ENCODE results near the gene PIEZO2. TPM values are rescaled to one million over a fixed set of nuclear protein-coding genes. Genes with fewer than 3 reads are reported as not detected.

PIEZO2 gene
- total RNA-seq, 1 experiment from 2014 or later, result 5.5 TPM

DNA sequence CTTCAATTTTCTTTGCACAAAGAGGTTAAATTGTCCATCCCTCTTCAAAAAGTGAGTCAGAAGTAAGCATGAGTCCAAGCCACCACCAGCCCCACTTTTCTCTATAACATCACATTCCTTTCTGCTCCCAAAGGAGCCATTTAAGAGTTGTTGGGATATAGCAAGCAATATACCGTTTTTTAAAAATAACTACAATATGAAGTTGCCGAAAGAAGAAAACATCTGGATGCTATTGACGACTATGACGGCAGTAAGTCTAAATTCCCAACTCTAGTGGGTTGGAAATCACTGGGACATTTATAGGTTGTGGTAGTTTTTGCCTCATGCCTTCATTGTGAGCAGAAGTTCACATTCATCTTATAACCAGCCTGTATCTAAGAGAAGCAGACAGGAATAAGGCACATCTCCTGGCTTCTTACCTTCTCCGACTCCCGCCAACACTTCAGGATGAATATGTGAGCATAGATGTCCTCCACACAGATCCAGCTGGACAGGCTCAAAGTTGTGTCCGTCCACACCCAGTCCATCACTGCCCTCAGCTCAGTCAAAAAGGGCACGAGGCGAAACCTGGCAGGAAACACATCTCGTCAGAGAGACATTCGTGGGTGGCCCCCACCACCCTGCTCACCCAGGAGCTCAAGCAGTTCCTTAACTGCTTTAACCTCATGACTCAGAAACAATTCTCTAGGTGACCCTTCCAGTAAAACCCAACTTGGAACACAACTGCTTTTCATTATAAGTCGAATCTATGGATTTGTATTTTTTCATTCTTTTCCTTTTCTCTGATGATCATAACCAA is 459.9 kb downstream of the PIEZO2 start:
- intact Hi-C loops (cut with micrococcal nuclease; ENCODE audit: unreplicated experiment), result no loop called here
- no peaks in the 10 kb centered on the region for H3K36me3 ChIP-seq (ENCODE audit: insufficient read depth, low read length, poor library complexity, severe bottlenecking)
- H3K27me3 ChIP-seq (replicated peaks; ENCODE audit: insufficient read depth, low read depth, low read length, poor library complexity), result peaks cover 6% of the 10 kb centered on the region
- no peak overlapping the region for H3K4me3 ChIP-seq (ENCODE audit: low read depth, low read length, poor library complexity, severe bottlenecking)
- BruUV-seq (replicated peaks), result no TSS peak
- no peak for DNase-seq (ENCODE audit: low spot score)
- ChIA-PET POLR2A (ENCODE audit: low non-redundant PET) (no interaction called here), CTCF (no interaction called here)
- no peaks in the 10 kb centered on the region for H3K9me3 ChIP-seq (ENCODE audit: low read depth, low read length, poor library complexity, severe bottlenecking)
- no peaks in the 10 kb centered on the region for H3K4me1 ChIP-seq (ENCODE audit: insufficient read depth, low read length, poor library complexity, severe bottlenecking)
- H3K27ac ChIP-seq (ENCODE audit: low read depth, low read length, poor library complexity, severe bottlenecking), result no peak overlapping the region
- TF ChIP-seq, protein P1, sequence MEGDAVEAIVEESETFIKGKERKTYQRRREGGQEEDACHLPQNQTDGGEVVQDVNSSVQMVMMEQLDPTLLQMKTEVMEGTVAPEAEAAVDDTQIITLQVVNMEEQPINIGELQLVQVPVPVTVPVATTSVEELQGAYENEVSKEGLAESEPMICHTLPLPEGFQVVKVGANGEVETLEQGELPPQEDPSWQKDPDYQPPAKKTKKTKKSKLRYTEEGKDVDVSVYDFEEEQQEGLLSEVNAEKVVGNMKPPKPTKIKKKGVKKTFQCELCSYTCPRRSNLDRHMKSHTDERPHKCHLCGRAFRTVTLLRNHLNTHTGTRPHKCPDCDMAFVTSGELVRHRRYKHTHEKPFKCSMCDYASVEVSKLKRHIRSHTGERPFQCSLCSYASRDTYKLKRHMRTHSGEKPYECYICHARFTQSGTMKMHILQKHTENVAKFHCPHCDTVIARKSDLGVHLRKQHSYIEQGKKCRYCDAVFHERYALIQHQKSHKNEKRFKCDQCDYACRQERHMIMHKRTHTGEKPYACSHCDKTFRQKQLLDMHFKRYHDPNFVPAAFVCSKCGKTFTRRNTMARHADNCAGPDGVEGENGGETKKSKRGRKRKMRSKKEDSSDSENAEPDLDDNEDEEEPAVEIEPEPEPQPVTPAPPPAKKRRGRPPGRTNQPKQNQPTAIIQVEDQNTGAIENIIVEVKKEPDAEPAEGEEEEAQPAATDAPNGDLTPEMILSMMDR (conservative IDR thresholded peaks at IDR 0.05; ENCODE audit: low read depth, low read length), result no peak
- TF ChIP-seq EZH2 (IDR thresholded peaks at IDR 0.05; ENCODE audit: borderline replicate concordance, low read depth, low read length, poor library complexity, severe bottlenecking), result no peak

DNA sequence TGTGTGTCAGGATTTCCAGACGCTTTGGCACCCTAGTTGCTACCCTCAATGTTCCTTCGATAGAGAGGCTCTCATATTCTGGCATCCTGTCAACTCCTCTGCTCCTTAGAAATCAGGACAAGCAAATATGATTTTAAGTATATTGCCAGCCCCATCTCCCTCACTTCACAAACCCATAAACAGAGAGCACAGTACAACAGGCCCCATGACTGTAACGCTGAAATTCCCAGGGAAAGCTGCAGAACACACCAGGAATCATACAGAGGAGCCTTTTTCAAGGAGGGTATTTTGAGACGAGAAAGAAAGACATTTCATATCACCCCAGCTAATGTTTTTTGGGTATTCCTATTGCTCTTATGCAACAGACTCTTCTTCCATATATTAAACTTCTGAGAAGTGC is 460.6 kb downstream of the PIEZO2 start:
- ChIA-PET CTCF (no interaction called here), POLR2A (ENCODE audit: low non-redundant PET) (no interaction called here)
- intact Hi-C loops (cut with micrococcal nuclease; ENCODE audit: unreplicated experiment), result no loop called here
- Histone ChIP-seq H3K27ac (ENCODE audit: low read depth, low read length, poor library complexity, severe bottlenecking) (no peak overlapping the region), H3K4me1 (ENCODE audit: insufficient read depth, low read length, poor library complexity, severe bottlenecking) (no peaks in the 10 kb centered on the region), H3K36me3 (ENCODE audit: insufficient read depth, low read length, poor library complexity, severe bottlenecking) (no peaks in the 10 kb centered on the region), H3K9me3 (ENCODE audit: low read depth, low read length, poor library complexity, severe bottlenecking) (no peaks in the 10 kb centered on the region), H3K4me3 (ENCODE audit: low read depth, low read length, poor library complexity, severe bottlenecking) (no peak overlapping the region), H3K27me3 (replicated peaks; ENCODE audit: insufficient read depth, low read depth, low read length, poor library complexity) (peaks cover 6% of the 10 kb centered on the region)
- no peak for DNase-seq (ENCODE audit: low spot score)
- no TSS peak for BruUV-seq (replicated peaks)
- TF ChIP-seq, protein P1 (conservative IDR thresholded peaks at IDR 0.05; ENCODE audit: low read depth, low read length), result no peak
- no peak for TF ChIP-seq EZH2 (IDR thresholded peaks at IDR 0.05; ENCODE audit: borderline replicate concordance, low read depth, low read length, poor library complexity, severe bottlenecking)

DNA sequence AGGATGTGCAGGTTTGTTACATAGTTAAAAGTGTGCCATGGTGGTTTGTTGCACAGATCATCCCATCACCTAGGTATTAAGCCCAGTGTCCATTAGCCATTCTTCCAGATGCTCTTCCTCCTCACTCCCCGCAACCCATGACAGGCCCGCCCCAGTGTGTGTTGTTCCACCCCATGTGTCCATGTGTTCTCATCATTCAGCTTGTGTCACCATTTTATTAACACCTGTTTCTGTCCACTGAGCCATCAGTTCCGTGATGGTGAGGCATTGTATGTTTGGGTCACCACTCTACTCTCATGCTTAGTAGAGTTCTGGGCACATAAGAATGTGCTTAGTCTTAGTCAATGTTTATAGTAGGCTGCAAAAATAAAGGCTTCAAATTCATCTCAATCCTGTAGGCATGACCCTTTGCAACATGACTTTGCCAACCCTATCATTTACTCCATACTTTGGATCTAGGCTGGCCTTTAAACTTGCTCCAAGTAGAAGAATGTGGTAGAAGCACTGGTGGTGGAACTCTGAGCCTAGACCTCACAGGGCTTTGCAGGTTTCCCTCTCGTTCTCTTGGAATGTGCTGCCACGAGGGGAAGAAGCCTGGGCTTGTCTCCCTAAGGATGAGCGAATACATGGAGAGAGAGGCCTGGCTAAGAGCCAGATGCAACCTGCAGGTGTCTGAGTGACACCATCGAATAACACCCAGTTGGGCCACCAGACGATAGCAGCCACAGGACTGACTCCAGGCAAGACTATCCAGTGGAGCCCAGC is 462.0 kb downstream of the PIEZO2 start:
- Histone ChIP-seq H3K9me3 (ENCODE audit: low read depth, low read length, poor library complexity, severe bottlenecking) (no peaks in the 10 kb centered on the region), H3K36me3 (ENCODE audit: insufficient read depth, low read length, poor library complexity, severe bottlenecking) (no peaks in the 10 kb centered on the region), H3K27me3 (replicated peaks; ENCODE audit: insufficient read depth, low read depth, low read length, poor library complexity) (no peaks in the 10 kb centered on the region), H3K27ac (ENCODE audit: low read depth, low read length, poor library complexity, severe bottlenecking) (no peak overlapping the region), H3K4me3 (ENCODE audit: low read depth, low read length, poor library complexity, severe bottlenecking) (no peak overlapping the region), H3K4me1 (ENCODE audit: insufficient read depth, low read length, poor library complexity, severe bottlenecking) (no peaks in the 10 kb centered on the region)
- TF ChIP-seq, protein P1 (conservative IDR thresholded peaks at IDR 0.05; ENCODE audit: low read depth, low read length), result no peak
- TF ChIP-seq EZH2 (IDR thresholded peaks at IDR 0.05; ENCODE audit: borderline replicate concordance, low read depth, low read length, poor library complexity, severe bottlenecking), result no peak
- ChIA-PET CTCF (no interaction called here), POLR2A (ENCODE audit: low non-redundant PET) (no interaction called here)
- no TSS peak for BruUV-seq (replicated peaks)
- DNase-seq (ENCODE audit: low spot score), result no peak
- intact Hi-C loops (cut with micrococcal nuclease; ENCODE audit: unreplicated experiment), result no loop called here
